NB4 (cell line): ENCODE results near the gene LCMT2.

Experiments used
- DNase-seq: peaks from one replicate; pipeline ENCODE4 v3.0.0; 2010; ENCODE audit warnings: low read depth
- H3K4me3 ChIP-seq: one replicate; pipeline ENCODE4 v1.5.1; 2011; ENCODE audit warnings: mild to moderate bottlenecking, low read depth, low read length, moderate library complexity
- MYC ChIP-seq: IDR thresholded peaks from 2 replicates; pipeline ENCODE4 v1.6.1; 2011; ENCODE audit warnings: low read depth, low read length
- POLR2A ChIP-seq: IDR thresholded peaks from 2 replicates; pipeline ENCODE4 v1.6.1; 2011; ENCODE audit warnings: mild to moderate bottlenecking; ENCODE audit not compliant: insufficient read length; ENCODE audit errors: extremely low read depth
- TF ChIP-seq, protein P1 (sequence below): IDR thresholded peaks from one replicate; pipeline ENCODE4 v1.5.1; 2012; ENCODE audit warnings: low read depth, low read length
- TF ChIP-seq, protein P2 (sequence below): IDR thresholded peaks from 2 replicates; pipeline ENCODE4 v1.6.1; 2011; ENCODE audit warnings: low read depth, low read length

The LCMT2 gene, protein sequence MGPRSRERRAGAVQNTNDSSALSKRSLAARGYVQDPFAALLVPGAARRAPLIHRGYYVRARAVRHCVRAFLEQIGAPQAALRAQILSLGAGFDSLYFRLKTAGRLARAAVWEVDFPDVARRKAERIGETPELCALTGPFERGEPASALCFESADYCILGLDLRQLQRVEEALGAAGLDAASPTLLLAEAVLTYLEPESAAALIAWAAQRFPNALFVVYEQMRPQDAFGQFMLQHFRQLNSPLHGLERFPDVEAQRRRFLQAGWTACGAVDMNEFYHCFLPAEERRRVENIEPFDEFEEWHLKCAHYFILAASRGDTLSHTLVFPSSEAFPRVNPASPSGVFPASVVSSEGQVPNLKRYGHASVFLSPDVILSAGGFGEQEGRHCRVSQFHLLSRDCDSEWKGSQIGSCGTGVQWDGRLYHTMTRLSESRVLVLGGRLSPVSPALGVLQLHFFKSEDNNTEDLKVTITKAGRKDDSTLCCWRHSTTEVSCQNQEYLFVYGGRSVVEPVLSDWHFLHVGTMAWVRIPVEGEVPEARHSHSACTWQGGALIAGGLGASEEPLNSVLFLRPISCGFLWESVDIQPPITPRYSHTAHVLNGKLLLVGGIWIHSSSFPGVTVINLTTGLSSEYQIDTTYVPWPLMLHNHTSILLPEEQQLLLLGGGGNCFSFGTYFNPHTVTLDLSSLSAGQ

DNA sequence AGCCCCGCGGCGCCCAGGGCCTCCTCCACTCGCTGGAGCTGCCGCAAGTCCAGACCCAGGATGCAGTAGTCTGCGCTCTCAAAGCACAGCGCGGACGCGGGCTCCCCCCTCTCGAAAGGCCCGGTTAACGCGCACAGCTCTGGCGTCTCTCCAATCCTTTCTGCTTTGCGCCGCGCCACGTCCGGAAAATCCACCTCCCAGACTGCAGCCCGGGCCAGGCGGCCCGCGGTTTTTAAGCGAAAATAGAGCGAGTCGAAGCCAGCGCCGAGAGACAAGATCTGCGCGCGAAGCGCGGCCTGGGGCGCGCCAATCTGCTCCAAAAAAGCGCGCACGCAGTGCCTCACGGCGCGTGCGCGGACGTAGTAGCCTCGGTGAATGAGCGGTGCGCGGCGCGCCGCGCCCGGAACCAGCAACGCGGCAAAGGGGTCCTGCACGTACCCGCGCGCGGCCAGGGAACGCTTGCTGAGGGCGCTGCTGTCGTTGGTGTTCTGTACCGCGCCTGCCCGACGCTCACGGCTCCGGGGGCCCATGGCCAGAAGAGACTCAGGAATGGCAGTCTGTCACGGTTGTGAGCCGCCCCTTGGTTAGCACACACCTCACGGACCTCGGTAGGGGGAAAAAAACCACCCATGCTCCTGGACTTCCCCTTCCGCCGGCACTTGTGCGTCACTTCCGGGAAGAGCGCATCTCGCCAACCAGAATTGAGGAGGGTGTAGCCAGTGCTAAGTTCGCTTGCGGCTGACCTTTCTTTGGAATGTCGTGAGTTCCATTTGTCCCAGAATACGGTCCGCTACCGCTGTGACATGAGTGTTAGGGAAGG lies at the start of gene LCMT2:
TSS of gene LCMT2 (minus strand) at position 614 of the 820 bp plus-strand sequence. CDS start at position 530, 84 bp downstream.
- peak; percentile 92 for DNase-seq
- peak within 1 kb of the TSS; percentile 80 for H3K4me3 ChIP-seq
- TF ChIP-seq MYC (no peak), POLR2A (no peak)
- TF ChIP-seq, protein P1, sequence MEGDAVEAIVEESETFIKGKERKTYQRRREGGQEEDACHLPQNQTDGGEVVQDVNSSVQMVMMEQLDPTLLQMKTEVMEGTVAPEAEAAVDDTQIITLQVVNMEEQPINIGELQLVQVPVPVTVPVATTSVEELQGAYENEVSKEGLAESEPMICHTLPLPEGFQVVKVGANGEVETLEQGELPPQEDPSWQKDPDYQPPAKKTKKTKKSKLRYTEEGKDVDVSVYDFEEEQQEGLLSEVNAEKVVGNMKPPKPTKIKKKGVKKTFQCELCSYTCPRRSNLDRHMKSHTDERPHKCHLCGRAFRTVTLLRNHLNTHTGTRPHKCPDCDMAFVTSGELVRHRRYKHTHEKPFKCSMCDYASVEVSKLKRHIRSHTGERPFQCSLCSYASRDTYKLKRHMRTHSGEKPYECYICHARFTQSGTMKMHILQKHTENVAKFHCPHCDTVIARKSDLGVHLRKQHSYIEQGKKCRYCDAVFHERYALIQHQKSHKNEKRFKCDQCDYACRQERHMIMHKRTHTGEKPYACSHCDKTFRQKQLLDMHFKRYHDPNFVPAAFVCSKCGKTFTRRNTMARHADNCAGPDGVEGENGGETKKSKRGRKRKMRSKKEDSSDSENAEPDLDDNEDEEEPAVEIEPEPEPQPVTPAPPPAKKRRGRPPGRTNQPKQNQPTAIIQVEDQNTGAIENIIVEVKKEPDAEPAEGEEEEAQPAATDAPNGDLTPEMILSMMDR, result no peak
- TF ChIP-seq, protein P2, sequence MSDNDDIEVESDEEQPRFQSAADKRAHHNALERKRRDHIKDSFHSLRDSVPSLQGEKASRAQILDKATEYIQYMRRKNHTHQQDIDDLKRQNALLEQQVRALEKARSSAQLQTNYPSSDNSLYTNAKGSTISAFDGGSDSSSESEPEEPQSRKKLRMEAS, result no peak

DNA sequence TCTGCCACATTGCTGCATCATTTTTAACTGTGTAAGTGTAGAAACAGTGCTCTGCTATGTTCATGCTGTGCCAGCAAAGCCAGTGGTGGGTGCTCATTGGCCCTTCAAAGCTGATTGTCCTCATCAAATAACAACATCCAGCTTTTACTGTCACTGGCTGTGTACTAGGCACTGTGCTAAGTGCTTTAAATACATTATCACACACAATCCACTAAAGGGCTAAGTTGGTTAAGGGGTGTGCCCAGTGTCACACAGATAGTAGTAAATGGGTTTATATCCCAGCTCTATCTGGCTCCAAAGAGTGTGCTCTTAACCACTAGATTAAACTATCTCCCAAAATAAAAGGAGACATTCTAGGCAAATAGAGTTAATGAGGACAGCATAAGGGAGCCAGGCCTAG lies 48.2 kb upstream of the LCMT2 start:
- H3K4me3 ChIP-seq, result no peak overlapping the region
- TF ChIP-seq, protein P1, result no peak
- TF ChIP-seq POLR2A, result no peak
- TF ChIP-seq, protein P2, result no peak
- no peak for TF ChIP-seq MYC
- no peak for DNase-seq

DNA sequence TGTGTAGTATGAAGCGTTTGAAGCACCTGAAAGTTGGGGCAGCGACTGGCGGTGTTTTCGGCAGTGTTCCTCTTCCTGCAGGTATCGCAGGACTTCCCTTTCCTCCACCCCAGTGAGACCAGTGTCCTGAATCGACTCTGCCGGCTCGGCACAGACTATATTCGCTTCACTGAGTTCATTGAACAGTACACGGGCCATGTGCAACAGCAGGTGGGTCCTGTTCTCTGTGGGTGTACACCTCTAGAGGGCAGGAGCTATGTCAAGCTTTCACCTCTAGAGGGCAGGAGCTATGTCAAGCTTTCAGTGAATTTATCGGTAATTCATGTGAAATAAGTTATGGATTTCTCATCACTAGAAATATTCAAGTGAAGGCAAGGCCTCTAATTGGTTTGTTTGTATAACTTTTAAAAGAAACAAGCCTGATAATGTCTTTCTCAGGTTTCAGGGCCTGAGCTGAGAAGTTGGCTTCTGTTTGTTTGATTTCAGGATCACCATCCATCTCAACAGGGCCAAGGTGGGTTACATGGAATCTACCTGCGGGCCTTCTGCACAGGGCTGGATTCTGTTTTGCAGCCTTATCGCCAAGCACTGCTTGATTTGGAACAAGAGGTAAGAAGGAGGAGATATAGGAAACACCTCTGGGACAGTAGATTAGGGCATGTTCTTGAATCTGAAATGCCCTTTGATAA lies 45.8 kb upstream of the LCMT2 start:
- TF ChIP-seq, protein P2, result no peak
- TF ChIP-seq MYC (no peak), POLR2A (no peak)
- TF ChIP-seq, protein P1, result peak; percentile 89
- peak; percentile 50 for DNase-seq
- no peak overlapping the region for H3K4me3 ChIP-seq

DNA sequence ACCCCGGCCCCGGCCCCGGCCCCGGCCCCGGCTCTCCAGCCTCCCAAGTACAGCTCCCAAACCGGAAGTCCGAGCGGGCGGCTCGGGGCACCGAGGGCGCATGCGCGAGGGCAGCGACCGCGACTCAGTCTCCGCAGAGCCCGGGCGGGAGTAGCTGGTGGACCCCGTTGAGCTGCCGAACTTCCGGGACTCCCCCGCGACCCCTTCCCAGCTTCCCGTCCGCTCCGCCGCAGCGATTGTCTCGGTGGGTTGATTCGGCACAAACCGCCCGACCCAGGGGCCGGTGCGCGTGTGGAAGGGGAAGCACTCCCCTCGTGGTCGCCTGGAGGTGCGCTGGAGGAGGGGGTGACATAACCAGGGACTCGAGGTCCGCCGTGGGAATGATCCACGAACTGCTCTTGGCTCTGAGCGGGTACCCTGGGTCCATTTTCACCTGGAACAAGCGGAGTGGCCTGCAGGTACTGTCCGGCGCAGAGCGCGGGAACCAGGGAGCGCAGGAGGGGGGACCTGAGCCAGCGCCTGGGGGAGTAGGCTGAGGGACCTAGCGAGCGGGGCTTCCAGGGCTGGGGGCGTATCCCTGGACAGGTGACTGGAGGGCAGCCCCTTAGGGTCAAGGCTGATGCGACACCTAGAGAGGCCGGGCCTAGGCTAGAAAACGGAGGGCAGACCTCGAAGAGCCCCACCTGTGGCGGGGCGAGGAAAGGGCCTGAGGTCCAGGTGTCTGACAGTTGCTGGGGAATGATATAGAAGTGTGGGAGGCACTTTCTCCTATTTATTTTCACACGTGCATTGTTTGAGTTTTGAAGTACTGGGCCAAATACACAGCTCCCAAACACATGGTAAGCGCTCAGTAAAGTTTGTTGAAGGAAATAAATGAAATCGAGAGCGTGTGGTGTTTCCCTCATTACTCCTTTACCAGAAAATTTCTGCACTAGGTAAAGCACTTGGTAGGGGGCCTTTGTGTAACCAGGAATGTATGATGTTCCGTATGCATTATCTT lies 40.9 kb upstream of the LCMT2 start, which contains the start of the genes TUBGCP4 and ZSCAN29:
TSS of gene TUBGCP4 (plus strand) at position 127 of the 1,000 bp plus-strand sequence. CDS start at position 381, 254 bp downstream.
TSS of gene ZSCAN29 (minus strand) at position 69 of the 1,000 bp plus-strand sequence. CDS start 1,130 bp downstream, outside the sequence.
- DNase-seq, result peak; percentile 88
- peak within 1 kb of the TSS; percentile 94 for H3K4me3 ChIP-seq
- TF ChIP-seq MYC (peak; percentile 25; the same call in 1 of the 2 replicates), POLR2A (peak; percentile 80)
- TF ChIP-seq, protein P1, result peak; percentile 27
- TF ChIP-seq, protein P2, result peak; percentile 89
